ENCODE results near the gene TEX54.
A peak's percentile ranks its signal among the peaks of the same experiment; 100 is the strongest.
"Not testable (repeated sequence)": the region's sequence is repeated elsewhere in the genome, so short reads cannot be mapped to it uniquely, and the experiment has no call there.

TEX54 gene

GRCh38 chr11:62839050-62839945 is 6.7 kb upstream of the TEX54 start, which contains the start of gene WDR74:
Gene WDR74 (minus strand): TSS chr11:62839590. CDS start chr11:62839570, 20 bp downstream.
- peak; percentile 36 for TF ChIP-seq CTCF (IDR thresholded peaks at IDR 0.05)
- H3K36me3 ChIP-seq = no peaks in the 10 kb centered on the region
- no peaks in the 10 kb centered on the region for H3K27me3 ChIP-seq
- H3K9me3 ChIP-seq = no peaks in the 10 kb centered on the region
- H3K27ac ChIP-seq = peak within 1 kb of the TSS; percentile 99
- H3K4me1 ChIP-seq (ENCODE audit: control insufficient read depth in 1 of 2, insufficient read depth in 1 of 2, low read depth in 1 of 2, low read length in 1 of 2) = peaks cover 23 to 38% of the 10 kb centered on the region in 2 experiments
- H3K4me3 ChIP-seq (ENCODE audit: low read depth in 1 of 2, low read length in 1 of 2) = peak within 1 kb of the TSS; percentile 89 to 90

- Histone ChIP-seq H3K27me3 (no peaks in the 10 kb centered on the region), H3K4me3 (ENCODE audit: low read depth in 1 of 2, low read length in 1 of 2) (no peak overlapping the region), H3K36me3 (no peaks in the 10 kb centered on the region), H3K27ac (no peak overlapping the region), H3K9me3 (no peaks in the 10 kb centered on the region), H3K4me1 (ENCODE audit: control insufficient read depth in 1 of 2, insufficient read depth in 1 of 2, low read depth in 1 of 2, low read length in 1 of 2) (peaks cover 27 to 37% of the 10 kb centered on the region in 2 experiments)
- TF ChIP-seq CTCF (IDR thresholded peaks at IDR 0.05) = no peak
Observed at GRCh38 chr11:62835336-62835735, 2.7 kb upstream of the TEX54 start.

- no peaks in the 10 kb centered on the region for H3K27me3 ChIP-seq
- no peaks in the 10 kb centered on the region for H3K9me3 ChIP-seq
- peak within 1 kb of the TSS; percentile 77 to 97 for H3K4me3 ChIP-seq (ENCODE audit: low read depth in 1 of 2, low read length in 1 of 2)
- peak; percentile 35 for TF ChIP-seq CTCF (IDR thresholded peaks at IDR 0.05)
- peaks cover 25 to 27% of the 10 kb centered on the region in 2 experiments for H3K4me1 ChIP-seq (ENCODE audit: control insufficient read depth in 1 of 2, insufficient read depth in 1 of 2, low read depth in 1 of 2, low read length in 1 of 2)
- H3K27ac ChIP-seq = peak within 1 kb of the TSS; percentile 97
- peaks cover 23% of the 10 kb centered on the region for H3K36me3 ChIP-seq
Observed at GRCh38 chr11:62831520-62832335, 913 bp downstream of the TEX54 start, which contains the start of gene STX5. Gene STX5 (minus strand): TSS chr11:62832051. CDS start chr11:62831243, 808 bp downstream.

GRCh38 chr11:62830904-62831519 is 1.6 kb downstream of the TEX54 start:
- H3K4me1 ChIP-seq (ENCODE audit: control insufficient read depth in 1 of 2, insufficient read depth in 1 of 2, low read depth in 1 of 2, low read length in 1 of 2) = peaks cover 25 to 27% of the 10 kb centered on the region in 2 experiments
- H3K9me3 ChIP-seq = no peaks in the 10 kb centered on the region
- TF ChIP-seq CTCF (IDR thresholded peaks at IDR 0.05) = no peak
- no peaks in the 10 kb centered on the region for H3K27me3 ChIP-seq
- H3K27ac ChIP-seq = peak overlapping the region; percentile 97
- peak overlapping the region; percentile 77 to 97 for H3K4me3 ChIP-seq (ENCODE audit: low read depth in 1 of 2, low read length in 1 of 2)
- H3K36me3 ChIP-seq = peaks cover 30% of the 10 kb centered on the region

GRCh38 chr11:62828130-62828529 is 4.5 kb downstream of the TEX54 start:
- not testable (repeated sequence) for H3K9me3 ChIP-seq; H3K27ac ChIP-seq; H3K4me3 ChIP-seq (ENCODE audit: low read depth in 1 of 2, low read length in 1 of 2); H3K27me3 ChIP-seq
- Histone ChIP-seq H3K4me1 (ENCODE audit: control insufficient read depth in 1 of 2, insufficient read depth in 1 of 2, low read depth in 1 of 2, low read length in 1 of 2) (peaks cover 23 to 27% of the 10 kb centered on the region in 2 experiments), H3K36me3 (peaks cover 59% of the 10 kb centered on the region)

Measured in neutrophil (primary cell).